GM21576 (cell line): ENCODE data around the gene SORCS2.

Source experiments
- ATAC-seq: cut with Tn5 transposase; IDR thresholded peaks from one replicate; pipeline ENCODE4 v1.9.1; 2021; ENCODE audit warnings: mild to moderate bottlenecking, moderate library complexity; ENCODE audit not compliant: unreplicated experiment

SORCS2 gene

DNA sequence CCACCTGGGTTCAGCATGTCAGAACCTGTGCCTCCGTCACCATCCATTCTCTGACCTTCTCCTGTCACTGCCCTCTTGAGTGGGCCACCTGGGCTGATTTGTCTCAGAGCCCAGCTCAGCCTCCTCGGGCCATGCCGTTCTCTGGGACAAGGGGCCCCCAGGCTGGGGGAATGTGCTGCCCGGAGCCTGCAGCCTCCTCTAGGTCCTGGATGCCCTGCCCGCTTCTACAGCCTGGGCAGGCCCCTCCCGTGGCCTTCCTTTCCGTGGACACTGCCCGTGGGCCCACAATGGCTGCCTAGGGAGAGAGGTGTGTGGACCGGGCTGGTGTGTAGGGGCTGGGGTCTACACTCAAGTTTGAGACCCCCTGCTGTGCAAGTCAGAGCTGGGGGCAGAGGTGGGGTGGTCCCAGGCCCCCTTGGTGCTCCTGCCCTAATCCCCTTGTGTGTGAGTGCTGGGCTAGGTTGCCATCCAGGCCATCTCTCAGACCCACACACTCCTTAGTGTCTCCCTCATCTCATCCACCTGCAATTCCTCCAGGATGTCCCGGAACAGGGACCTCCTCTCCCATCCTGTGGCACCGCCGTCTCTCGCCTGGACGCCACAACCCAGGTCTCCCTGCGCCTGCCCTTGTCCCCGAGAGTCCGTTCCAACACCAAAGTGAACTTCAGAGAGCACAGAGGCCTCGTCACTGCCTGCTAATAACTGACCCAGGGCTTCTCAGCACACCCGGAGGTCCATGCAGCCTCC is 230.0 kb downstream of the SORCS2 start:
- ATAC-seq = no peak

DNA sequence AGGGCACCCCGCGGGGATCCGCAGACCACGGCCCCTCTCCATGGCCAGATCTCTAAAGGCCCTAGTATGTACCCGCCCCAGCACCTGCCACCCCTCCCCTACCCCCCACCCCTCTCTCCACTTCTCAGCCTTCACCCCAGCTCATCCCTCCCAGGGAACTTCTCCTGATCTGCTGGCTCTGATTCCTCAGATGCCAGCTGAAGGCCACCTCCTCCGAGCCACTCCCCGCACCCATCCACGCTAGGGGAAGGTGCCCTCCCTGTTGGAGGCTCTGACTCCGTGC is 230.5 kb downstream of the SORCS2 start:
- no peak for ATAC-seq

GRCh38 chr4:7423391-7423790 is 231.1 kb downstream of the SORCS2 start:
- ATAC-seq = no peak

GRCh38 chr4:7423801-7424552 is 231.6 kb downstream of the SORCS2 start:
- ATAC-seq = no peak

GRCh38 chr4:7424553-7425111 is 232.3 kb downstream of the SORCS2 start:
- no peak for ATAC-seq

DNA sequence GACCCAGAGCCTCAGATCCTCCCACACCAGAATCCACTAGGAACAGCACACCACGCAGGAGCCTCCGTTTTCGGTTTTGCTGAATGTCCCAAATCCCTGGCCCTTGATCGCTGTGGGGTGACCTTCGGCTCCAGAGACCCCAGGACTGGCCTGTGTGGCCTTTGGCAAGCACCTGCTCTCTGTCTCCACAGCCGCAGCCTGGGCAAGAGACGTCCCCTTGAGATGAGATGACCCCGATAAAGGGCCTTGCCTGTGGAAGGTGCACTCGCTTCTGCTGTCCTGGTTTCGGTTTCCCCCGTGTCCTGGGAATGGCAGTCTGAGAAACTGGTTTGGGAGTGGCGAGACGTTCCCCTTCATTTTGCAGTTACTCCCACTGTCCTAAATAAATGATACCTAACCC is 232.8 kb downstream of the SORCS2 start:
- ATAC-seq = no peak

- no peak for ATAC-seq
These were observed 233.5 kb downstream of the SORCS2 start for GRCh38 chr4:7425591-7426468.

DNA sequence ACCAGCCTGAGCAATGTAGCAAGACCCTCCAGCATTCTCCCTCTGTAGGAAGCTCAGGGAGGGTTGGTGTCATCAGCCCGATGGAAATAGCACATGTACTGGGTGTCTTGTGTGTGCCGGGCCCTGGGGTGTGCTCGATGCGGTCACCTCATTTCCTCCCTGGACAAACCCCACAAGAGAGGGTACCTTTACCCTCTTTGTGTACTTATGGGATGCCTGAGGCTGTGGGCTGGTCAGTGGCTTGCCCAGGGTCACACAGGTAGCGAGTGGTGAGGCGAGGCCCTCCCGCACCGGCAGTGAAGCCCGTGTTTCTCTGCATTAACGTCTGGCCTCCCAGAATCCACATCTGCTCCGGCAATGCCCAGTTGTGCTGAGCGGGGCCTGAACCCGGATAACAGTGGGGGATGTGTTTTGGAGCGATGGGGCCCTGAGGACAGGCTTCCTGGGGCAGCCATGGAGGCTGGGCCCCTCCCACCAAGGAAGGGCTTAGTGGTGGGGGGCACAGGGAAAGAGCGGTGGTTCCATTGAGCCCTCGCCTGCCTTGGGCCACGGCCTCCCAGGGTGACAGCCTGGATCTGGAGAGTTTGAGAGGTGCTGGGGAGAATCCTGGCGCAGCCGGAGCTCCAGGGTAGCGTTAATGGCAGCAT is 234.3 kb downstream of the SORCS2 start:
- no peak for ATAC-seq

- no peak for ATAC-seq
These were observed 235.0 kb downstream of the SORCS2 start for GRCh38 chr4:7427361-7427760.

DNA sequence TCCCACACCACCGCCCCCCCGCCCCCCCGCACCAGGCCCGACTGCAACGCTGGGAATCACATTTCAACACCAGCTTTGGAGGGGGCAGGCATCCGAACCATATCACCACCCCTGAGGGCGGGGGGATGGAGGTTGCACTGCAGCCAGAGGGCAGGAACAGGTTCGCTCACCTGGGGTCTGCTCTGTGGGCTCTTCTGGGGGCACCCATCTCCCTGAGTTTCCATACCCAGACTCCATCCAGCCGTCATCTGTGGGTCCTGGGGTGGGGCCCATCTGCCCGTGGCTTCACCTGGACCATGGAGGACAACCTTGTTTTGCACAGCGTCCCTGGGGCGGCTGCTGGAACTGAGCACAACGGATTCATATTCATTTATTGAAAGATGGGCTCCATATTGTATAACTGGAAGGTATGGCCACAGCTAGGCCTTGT is 235.5 kb downstream of the SORCS2 start:
- ATAC-seq = no peak

GRCh38 chr4:7428261-7429068 is 236.1 kb downstream of the SORCS2 start:
- no peak for ATAC-seq

- ATAC-seq = no peak
These were observed 236.7 kb downstream of the SORCS2 start for GRCh38 chr4:7429069-7429416.

GRCh38 chr4:7429601-7430078 is 237.3 kb downstream of the SORCS2 start:
- ATAC-seq = no peak

DNA sequence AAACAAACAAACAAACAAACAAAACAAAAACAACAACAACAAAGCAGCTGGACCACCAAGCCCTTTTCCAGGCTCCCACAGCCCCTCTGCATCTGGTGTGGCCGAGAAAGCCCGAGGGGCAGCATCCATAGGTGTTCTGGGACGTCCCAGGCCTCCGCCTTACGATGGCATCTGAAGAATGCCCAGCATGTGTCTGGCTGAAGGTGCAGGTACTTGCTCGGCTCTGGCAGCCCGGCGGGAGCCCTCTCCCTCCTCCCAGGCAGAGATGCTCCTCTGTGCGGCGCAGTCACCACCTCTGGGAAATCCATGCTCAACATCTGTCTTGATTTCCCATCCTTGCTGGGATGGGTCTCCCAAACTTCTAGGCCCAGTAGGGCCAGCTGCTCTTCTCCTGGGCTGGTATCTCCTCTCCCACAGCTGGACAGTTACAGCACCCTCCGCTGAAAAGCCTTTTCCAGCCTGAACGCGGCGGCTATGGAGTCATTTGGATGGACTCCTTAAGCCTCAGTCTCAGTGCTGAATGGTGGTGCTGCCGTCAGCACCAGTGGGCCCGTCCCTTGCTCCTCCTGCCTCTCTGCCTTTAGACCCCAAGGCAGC is 238.1 kb downstream of the SORCS2 start:
- no peak for ATAC-seq

- ATAC-seq = no peak
These were observed 238.8 kb downstream of the SORCS2 start for GRCh38 chr4:7430965-7431695.

GRCh38 chr4:7431696-7432530 is 239.6 kb downstream of the SORCS2 start:
- ATAC-seq = no peak

- ATAC-seq = no peak
These were observed 240.4 kb downstream of the SORCS2 start for GRCh38 chr4:7432531-7433375.
